Measurements from ENCODE around the gene CRYGN.

- TF ChIP-seq CTCF (IDR thresholded peaks at IDR 0.05) (no peak), POLR2A (IDR thresholded peaks at IDR 0.05) (no peak)
Observed at GRCh38 chr7:151415375-151416105, 24.4 kb downstream of the CRYGN start.

All from uterus (tissue), 2 donors.